A673 (cell line): ENCODE data around the gene COG1. TPM values are rescaled to one million over a fixed set of nuclear protein-coding genes. Genes with fewer than 3 reads are reported as not detected.

Experiments
- BruUV-seq: library from RNA; stranded (reverse); fragments of 400-500 nt; replicated peaks from 2 replicates; lab custom pipeline; 2021; lab: Mats Ljungman, UMichigan
- CTCF ChIA-PET: fragments of 300-600 bp; sonication (Branson Sonifier 250); formaldehyde crosslinking; loops from one replicate; lab custom pipeline; 2022; ENCODE audit warnings: antibody characterized with exemption; lab: Charles Lee
- POLR2A ChIA-PET: fragments of 300-600 bp; sonication (Branson Sonifier 250); formaldehyde crosslinking; loops from one replicate; lab custom pipeline; 2022; ENCODE audit warnings: antibody characterized with exemption; ENCODE audit not compliant: low non-redundant PET; lab: Charles Lee
- DNase-seq: peaks from one replicate; pipeline ENCODE4 v3.0.0-alpha.2; 2015; ENCODE audit warnings: low spot score
- H3K27ac ChIP-seq: fragments of 200-600 bp; sonication (generic); 2 replicates; pipeline ENCODE4 v1.5.1; 2016; ENCODE audit warnings: mixed run types, low read depth, mild to moderate bottlenecking, mixed read lengths, antibody characterized with exemption, low read length; ENCODE audit not compliant: poor library complexity, severe bottlenecking
- H3K27me3 ChIP-seq: fragments of 200-600 bp; sonication (generic); replicated peaks from 2 replicates; pipeline ENCODE4 v1.6.1; 2017; ENCODE audit warnings: mixed run types, low read depth, mild to moderate bottlenecking, mixed read lengths, antibody characterized with exemption, low read length; ENCODE audit not compliant: insufficient read depth, poor library complexity
- H3K36me3 ChIP-seq: fragments of 200-600 bp; sonication (generic); 2 replicates; pipeline ENCODE4 v1.6.1; 2016; ENCODE audit warnings: mixed run types, mild to moderate bottlenecking, mixed read lengths, antibody characterized with exemption, low read length; ENCODE audit not compliant: insufficient read depth, poor library complexity, severe bottlenecking
- H3K4me1 ChIP-seq: fragments of 200-600 bp; sonication (generic); 2 replicates; pipeline ENCODE4 v1.6.1; 2017; ENCODE audit warnings: mixed run types, mild to moderate bottlenecking, mixed read lengths, antibody characterized with exemption, low read length; ENCODE audit not compliant: insufficient read depth, poor library complexity, severe bottlenecking
- H3K4me3 ChIP-seq: fragments of 200-600 bp; sonication (generic); 2 replicates; pipeline ENCODE4 v1.5.1; 2016; ENCODE audit warnings: low read depth, mixed run types, mild to moderate bottlenecking, mixed read lengths, low read length; ENCODE audit not compliant: poor library complexity, severe bottlenecking
- H3K9me3 ChIP-seq: fragments of 200-600 bp; sonication (generic); 2 replicates; pipeline ENCODE4 v1.6.1; 2016; ENCODE audit warnings: mixed run types, low read depth, mild to moderate bottlenecking, mixed read lengths, antibody characterized with exemption, low read length; ENCODE audit not compliant: poor library complexity, severe bottlenecking
- EZH2 ChIP-seq: fragments of 200-600 bp; sonication (generic); IDR thresholded peaks from 2 replicates; pipeline ENCODE4 v1.6.1; 2017; ENCODE audit warnings: borderline replicate concordance, low read depth, mild to moderate bottlenecking, mixed read lengths, antibody characterized with exemption, low read length; ENCODE audit not compliant: poor library complexity, severe bottlenecking
- intact Hi-C: fragments of 100-400 bp; cut with micrococcal nuclease; formaldehyde crosslinking; loops from one replicate; pipeline ENCODE4 v1.10.0; 2022; ENCODE audit not compliant: unreplicated experiment
- total RNA-seq: library from RNA; stranded (reverse); gene quantifications from 2 replicates; pipeline ENCODE4 v1.2.3, GENCODE V29; 2021
- TF ChIP-seq, protein P1 (sequence below): fragments of 300-800, 200-600 bp; sonication (generic); conservative IDR thresholded peaks from 2 replicates; pipeline ENCODE4 v1.5.1; 2017; ENCODE audit warnings: low read depth, mild to moderate bottlenecking, antibody characterized with exemption, low read length, moderate library complexity, mixed read lengths

The COG1 gene
- total RNA-seq, 1 experiment from 2014 or later: 32.2 TPM

DNA sequence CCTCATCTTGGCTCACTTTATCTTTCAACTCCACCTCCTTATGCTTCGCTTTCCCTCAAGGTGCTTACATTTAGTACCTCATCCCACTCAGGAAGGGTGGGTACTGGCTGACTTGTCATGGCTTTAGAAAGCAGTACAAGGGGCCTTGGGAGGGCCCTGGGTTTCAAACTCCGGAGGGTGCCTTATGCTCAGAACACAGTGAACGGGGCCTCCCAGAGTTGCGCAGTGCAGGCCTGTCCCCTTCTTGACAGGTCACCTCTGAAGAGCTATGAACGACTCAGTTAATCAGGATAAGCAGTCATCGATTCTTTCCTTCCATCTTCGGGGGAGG is 6.0 kb downstream of the COG1 start:
- Histone ChIP-seq H3K9me3 (no peaks in the 10 kb centered on the region), H3K4me1 (peaks cover 9% of the 10 kb centered on the region), H3K27ac (no peak overlapping the region), H3K27me3 (no peaks in the 10 kb centered on the region), H3K36me3 (peaks cover 71% of the 10 kb centered on the region), H3K4me3 (no peak overlapping the region)
- TF ChIP-seq, protein P1, sequence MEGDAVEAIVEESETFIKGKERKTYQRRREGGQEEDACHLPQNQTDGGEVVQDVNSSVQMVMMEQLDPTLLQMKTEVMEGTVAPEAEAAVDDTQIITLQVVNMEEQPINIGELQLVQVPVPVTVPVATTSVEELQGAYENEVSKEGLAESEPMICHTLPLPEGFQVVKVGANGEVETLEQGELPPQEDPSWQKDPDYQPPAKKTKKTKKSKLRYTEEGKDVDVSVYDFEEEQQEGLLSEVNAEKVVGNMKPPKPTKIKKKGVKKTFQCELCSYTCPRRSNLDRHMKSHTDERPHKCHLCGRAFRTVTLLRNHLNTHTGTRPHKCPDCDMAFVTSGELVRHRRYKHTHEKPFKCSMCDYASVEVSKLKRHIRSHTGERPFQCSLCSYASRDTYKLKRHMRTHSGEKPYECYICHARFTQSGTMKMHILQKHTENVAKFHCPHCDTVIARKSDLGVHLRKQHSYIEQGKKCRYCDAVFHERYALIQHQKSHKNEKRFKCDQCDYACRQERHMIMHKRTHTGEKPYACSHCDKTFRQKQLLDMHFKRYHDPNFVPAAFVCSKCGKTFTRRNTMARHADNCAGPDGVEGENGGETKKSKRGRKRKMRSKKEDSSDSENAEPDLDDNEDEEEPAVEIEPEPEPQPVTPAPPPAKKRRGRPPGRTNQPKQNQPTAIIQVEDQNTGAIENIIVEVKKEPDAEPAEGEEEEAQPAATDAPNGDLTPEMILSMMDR: no peak
- TF ChIP-seq EZH2: no peak
- no peak for DNase-seq
- intact Hi-C loops: no loop called here
- ChIA-PET CTCF (no interaction called here), POLR2A (no interaction called here)
- BruUV-seq: no TSS peak

DNA sequence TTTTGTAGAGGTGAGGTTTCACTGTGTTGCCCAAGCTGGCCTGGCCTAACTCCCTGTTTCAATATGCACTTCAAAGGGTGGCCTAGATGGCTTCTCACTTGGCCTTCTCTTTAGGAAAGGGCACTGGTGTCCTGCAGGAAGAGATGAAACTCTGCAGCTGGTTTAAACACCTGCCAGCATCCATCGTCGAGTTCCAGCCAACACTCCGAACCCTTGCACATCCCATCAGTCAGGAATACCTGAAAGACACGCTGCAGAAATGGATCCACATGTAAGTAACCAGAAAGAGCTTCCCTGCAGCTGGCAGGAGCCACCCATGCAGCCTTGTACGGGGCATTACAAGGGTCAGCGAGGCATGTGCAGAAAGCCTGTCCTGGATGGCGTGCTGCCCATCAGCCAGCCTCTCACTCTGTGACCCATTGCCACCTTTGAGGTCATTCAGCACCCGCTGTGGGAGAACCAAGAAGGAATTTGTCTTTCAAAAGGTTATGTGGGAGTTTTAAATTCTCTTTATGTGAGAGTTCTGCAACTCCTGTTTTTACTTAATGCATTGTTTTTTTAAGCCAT is 7.0 kb downstream of the COG1 start:
- peaks cover 9% of the 10 kb centered on the region for H3K4me1 ChIP-seq
- H3K9me3 ChIP-seq: no peaks in the 10 kb centered on the region
- ChIA-PET CTCF (no interaction called here), POLR2A (no interaction called here)
- no peaks in the 10 kb centered on the region for H3K27me3 ChIP-seq
- peaks cover 79% of the 10 kb centered on the region for H3K36me3 ChIP-seq
- DNase-seq: no peak
- intact Hi-C loops: no loop called here
- H3K4me3 ChIP-seq: no peak overlapping the region
- TF ChIP-seq EZH2: no peak
- TF ChIP-seq, protein P1: no peak
- no TSS peak for BruUV-seq
- no peak overlapping the region for H3K27ac ChIP-seq

DNA sequence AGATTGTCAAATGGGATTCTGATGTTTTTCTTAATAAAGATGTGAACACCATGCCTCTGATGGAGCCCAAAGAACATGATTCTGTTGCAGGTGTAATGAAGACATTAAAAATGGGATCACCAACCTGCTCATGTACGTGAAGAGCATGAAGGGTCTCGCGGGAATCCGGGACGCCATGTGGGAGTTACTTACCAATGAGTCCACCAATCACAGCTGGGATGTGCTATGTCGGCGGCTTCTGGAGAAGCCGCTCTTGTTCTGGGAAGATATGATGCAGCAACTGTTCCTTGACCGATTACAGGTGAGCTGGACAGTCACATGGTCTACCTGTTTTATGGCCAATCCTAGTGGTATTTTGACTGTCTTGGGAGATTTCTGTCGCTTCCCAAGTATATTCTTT is 7.6 kb downstream of the COG1 start:
- H3K27ac ChIP-seq: no peak overlapping the region
- BruUV-seq: no TSS peak
- POLR2A ChIA-PET: no interaction called here
- H3K9me3 ChIP-seq: no peaks in the 10 kb centered on the region
- CTCF ChIA-PET: no interaction called here
- H3K36me3 ChIP-seq: peaks cover 84% of the 10 kb centered on the region
- H3K4me3 ChIP-seq: no peak overlapping the region
- intact Hi-C loops: no loop called here
- H3K27me3 ChIP-seq: no peaks in the 10 kb centered on the region
- H3K4me1 ChIP-seq: peaks cover 9% of the 10 kb centered on the region
- TF ChIP-seq, protein P1: no peak
- TF ChIP-seq EZH2: no peak
- DNase-seq: no peak
